ENCODE data around the gene SPRYD7. TPM values are rescaled to one million over a fixed set of nuclear protein-coding genes. Genes with fewer than 3 reads are reported as not detected.

Gene SPRYD7
- 8.5 and 11.1 TPM in 2 replicates for total RNA-seq

GRCh38 chr13:49936075-49936967, at the start of gene SPRYD7:
SPRYD7 (minus strand) TSS chr13:49936340; CDS start chr13:49936235, 105 bp downstream.

Other genes with a start within 250 kb of the SPRYD7 start
- 101 and 109 TPM in 2 replicates for gene EBPL, start 244.9 kb downstream of the SPRYD7 start, total RNA-seq
- gene KPNA3, start 143.7 kb downstream of the SPRYD7 start, total RNA-seq = 32.6 and 34.0 TPM in 2 replicates
- 13.8 and 18.1 TPM in 2 replicates for gene TRIM13, start 60.7 kb upstream of the SPRYD7 start, total RNA-seq
- gene KCNRG, start 79.1 kb upstream of the SPRYD7 start, total RNA-seq = 0.34 TPM in 1 of 2 replicates, not detected in the other